Activated CD4-positive, alpha-beta memory T cell treated with anti-CD3 and anti-CD28 coated beads for 36 hours (primary cell): ENCODE measurements around the gene POU2F1. TPM values are rescaled to one million over a fixed set of nuclear protein-coding genes. Genes with fewer than 3 reads are reported as not detected.
"Not testable (repeated sequence)": the region's sequence is repeated elsewhere in the genome, so short reads cannot be mapped to it uniquely, and the experiment has no call there.

Experiments used
- CTCF ChIA-PET: fragments of 350-600 bp; sonication (Branson Sonifier 250); formaldehyde crosslinking; loops from one replicate; lab custom pipeline; 2021; ENCODE audit warnings: antibody characterized with exemption, inconsistent platforms; lab: Charles Lee
- POLR2A ChIA-PET: fragments of 350-600 bp; sonication (Branson Sonifier 250); formaldehyde crosslinking; loops from one replicate; lab custom pipeline; 2021; ENCODE audit warnings: antibody characterized with exemption; lab: Charles Lee
- DNase-seq: peaks from one replicate; pipeline ENCODE4 v3.0.0-alpha.2; 2020
- H3K27ac Mint-ChIP-seq: one replicate; pipeline ENCODE4 v1.8.0; 2021; ENCODE audit warnings: mixed read lengths
- H3K27me3 Mint-ChIP-seq: one replicate; pipeline ENCODE4 v1.8.0; 2021; ENCODE audit warnings: mixed read lengths
- H3K36me3 Mint-ChIP-seq: one replicate; pipeline ENCODE4 v1.8.0; 2021; ENCODE audit warnings: mixed read lengths
- H3K4me1 Mint-ChIP-seq: one replicate; pipeline ENCODE4 v1.8.0; 2021; ENCODE audit warnings: low read depth, mixed read lengths
- H3K4me3 Mint-ChIP-seq: one replicate; pipeline ENCODE4 v1.8.0; 2021; ENCODE audit warnings: mild to moderate bottlenecking, mixed read lengths
- H3K9me3 Mint-ChIP-seq: one replicate; pipeline ENCODE4 v1.8.0; 2021; ENCODE audit warnings: mixed read lengths
- intact Hi-C: fragments of 100-400 bp; cut with micrococcal nuclease; formaldehyde crosslinking; loops from one replicate; pipeline ENCODE4 v1.15.1; 2023
- total RNA-seq, 2 experiments: library from RNA; stranded (reverse); gene quantifications; one replicate each; pipeline ENCODE4 v1.2.3, GENCODE V29; 2021

The POU2F1 gene
- total RNA-seq, 2 experiments from 2014 or later, result 17.7 to 20.1 TPM

- H3K36me3 Mint-ChIP-seq, result no peaks in the 10 kb centered on the region
- ChIA-PET CTCF (no interaction called here), POLR2A (no interaction called here)
- no peaks in the 10 kb centered on the region for H3K9me3 Mint-ChIP-seq
- no peak overlapping the region for H3K4me3 Mint-ChIP-seq
- no peaks in the 10 kb centered on the region for H3K27me3 Mint-ChIP-seq
- DNase-seq, result no peak
- intact Hi-C loops, result no loop called here
- H3K27ac Mint-ChIP-seq, result no peak overlapping the region
- peaks cover 13% of the 10 kb centered on the region for H3K4me1 Mint-ChIP-seq
Observed at GRCh38 chr1:167298325-167298724, 77.6 kb downstream of the POU2F1 start.

- CTCF ChIA-PET, result no interaction called here
- H3K4me3 Mint-ChIP-seq, result no peak overlapping the region
Observed at GRCh38 chr1:167301355-167301754, 80.7 kb downstream of the POU2F1 start.

GRCh38 chr1:167304165-167304564 lies 83.5 kb downstream of the POU2F1 start:
- Mint-ChIP-seq H3K9me3 (no peaks in the 10 kb centered on the region), H3K4me3 (no peak overlapping the region), H3K27me3 (no peaks in the 10 kb centered on the region), H3K36me3 (no peaks in the 10 kb centered on the region), H3K4me1 (peaks cover 5% of the 10 kb centered on the region), H3K27ac (no peak overlapping the region)
- ChIA-PET CTCF (no interaction called here), POLR2A (no interaction called here)
- no peak for DNase-seq
- intact Hi-C loops, result no loop called here

More at GRCh38 chr1:167301355-167301754, 80.7 kb downstream of the POU2F1 start:
- no peak for DNase-seq
- Mint-ChIP-seq H3K9me3 (no peaks in the 10 kb centered on the region), H3K27me3 (no peaks in the 10 kb centered on the region), H3K4me1 (peaks cover 5% of the 10 kb centered on the region), H3K36me3 (no peaks in the 10 kb centered on the region), H3K27ac (no peak overlapping the region)
- intact Hi-C loops, result no loop called here
- POLR2A ChIA-PET, result no interaction called here

GRCh38 chr1:167305059-167305705 lies 84.5 kb downstream of the POU2F1 start:
- Mint-ChIP-seq H3K36me3 (no peaks in the 10 kb centered on the region), H3K27ac (no peak overlapping the region), H3K9me3 (no peaks in the 10 kb centered on the region), H3K27me3 (no peaks in the 10 kb centered on the region), H3K4me3 (no peak overlapping the region), H3K4me1 (peaks cover 2% of the 10 kb centered on the region)
- ChIA-PET POLR2A (no interaction called here), CTCF (interaction anchor here (0.6 kb wide), 1 partner anchor 13 kb away, joined by 4 read pairs; no protein-coding TSS in a partner anchor)
- intact Hi-C loops, result no loop called here
- no peak for DNase-seq

- no peaks in the 10 kb centered on the region for H3K36me3 Mint-ChIP-seq
- POLR2A ChIA-PET, result no interaction called here
- H3K4me3 Mint-ChIP-seq, result no peak overlapping the region
- no peaks in the 10 kb centered on the region for H3K27me3 Mint-ChIP-seq
- no peaks in the 10 kb centered on the region for H3K9me3 Mint-ChIP-seq
- no peak for DNase-seq
- H3K27ac Mint-ChIP-seq, result no peak overlapping the region
- CTCF ChIA-PET, result interaction anchor here (0.6 kb wide), 1 partner anchor 13 kb away, joined by 4 read pairs; no protein-coding TSS in a partner anchor
- peaks cover 2% of the 10 kb centered on the region for H3K4me1 Mint-ChIP-seq
- intact Hi-C loops, result no loop called here
Observed at GRCh38 chr1:167305706-167306277, 85.1 kb downstream of the POU2F1 start.

GRCh38 chr1:167310732-167311131 lies 90.0 kb downstream of the POU2F1 start:
- Mint-ChIP-seq H3K4me3 (no peak overlapping the region), H3K4me1 (peaks cover 6% of the 10 kb centered on the region), H3K36me3 (peaks cover 15% of the 10 kb centered on the region), H3K9me3 (peaks cover 7% of the 10 kb centered on the region), H3K27me3 (no peaks in the 10 kb centered on the region), H3K27ac (no peak overlapping the region)
- POLR2A ChIA-PET, result no interaction called here
- CTCF ChIA-PET, result no interaction called here
- DNase-seq, result no peak
- intact Hi-C loops, result loop anchor here (2.0 kb wide), 1 partner anchor 42 kb away; no protein-coding TSS in a partner anchor

- intact Hi-C loops, result no loop called here
- Mint-ChIP-seq H3K4me1 (peaks cover 6% of the 10 kb centered on the region), H3K9me3 (peaks cover 25% of the 10 kb centered on the region), H3K36me3 (peaks cover 30% of the 10 kb centered on the region), H3K27me3 (no peaks in the 10 kb centered on the region), H3K4me3 (no peak overlapping the region), H3K27ac (no peak overlapping the region)
- ChIA-PET POLR2A (no interaction called here), CTCF (no interaction called here)
- no peak for DNase-seq
Observed at GRCh38 chr1:167312871-167313270, 92.2 kb downstream of the POU2F1 start.

GRCh38 chr1:167314671-167315070 lies 94.0 kb downstream of the POU2F1 start:
- CTCF ChIA-PET, result no interaction called here
- POLR2A ChIA-PET, result no interaction called here
- no peaks in the 10 kb centered on the region for H3K27me3 Mint-ChIP-seq
- H3K9me3 Mint-ChIP-seq, result peaks cover 43% of the 10 kb centered on the region
- H3K36me3 Mint-ChIP-seq, result peaks cover 47% of the 10 kb centered on the region
- no peak for DNase-seq
- H3K4me1 Mint-ChIP-seq, result peaks cover 6% of the 10 kb centered on the region
- no peak overlapping the region for H3K27ac Mint-ChIP-seq
- intact Hi-C loops, result no loop called here
- no peak overlapping the region for H3K4me3 Mint-ChIP-seq

- Mint-ChIP-seq H3K9me3 (peaks cover 71% of the 10 kb centered on the region), H3K4me1 (peaks cover 3% of the 10 kb centered on the region), H3K36me3 (peaks cover 70% of the 10 kb centered on the region), H3K27me3 (no peaks in the 10 kb centered on the region), H3K4me3 (no peak overlapping the region), H3K27ac (no peak overlapping the region)
- no peak for DNase-seq
- POLR2A ChIA-PET, result no interaction called here
- intact Hi-C loops, result no loop called here
- CTCF ChIA-PET, result no interaction called here
Observed at GRCh38 chr1:167317463-167317862, 96.8 kb downstream of the POU2F1 start.

- CTCF ChIA-PET, H3K27me3 Mint-ChIP-seq, H3K4me1 Mint-ChIP-seq, intact Hi-C loops, DNase-seq, H3K27ac Mint-ChIP-seq, POLR2A ChIA-PET, H3K4me3 Mint-ChIP-seq: not testable (repeated sequence)
- H3K36me3 Mint-ChIP-seq, result peaks cover 80% of the 10 kb centered on the region
- H3K9me3 Mint-ChIP-seq, result peaks cover 87% of the 10 kb centered on the region
Observed at GRCh38 chr1:167319206-167319605, 98.5 kb downstream of the POU2F1 start.

- no peaks in the 10 kb centered on the region for H3K27me3 Mint-ChIP-seq
- H3K4me1 Mint-ChIP-seq, result no peaks in the 10 kb centered on the region
- H3K36me3 Mint-ChIP-seq, result peaks cover 77% of the 10 kb centered on the region
- no peak overlapping the region for H3K4me3 Mint-ChIP-seq
- no peak for DNase-seq
- CTCF ChIA-PET, result no interaction called here
- peaks cover 72% of the 10 kb centered on the region for H3K9me3 Mint-ChIP-seq
- no peak overlapping the region for H3K27ac Mint-ChIP-seq
- intact Hi-C loops, result no loop called here
- POLR2A ChIA-PET, result no interaction called here
Observed at GRCh38 chr1:167322483-167322882, 101.8 kb downstream of the POU2F1 start.

GRCh38 chr1:167325151-167325550 lies 104.5 kb downstream of the POU2F1 start:
- no peak overlapping the region for H3K4me3 Mint-ChIP-seq
- intact Hi-C loops, result no loop called here
- peaks cover 12% of the 10 kb centered on the region for H3K4me1 Mint-ChIP-seq
- H3K27me3 Mint-ChIP-seq, result no peaks in the 10 kb centered on the region
- H3K27ac Mint-ChIP-seq, result no peak overlapping the region
- POLR2A ChIA-PET, result no interaction called here
- CTCF ChIA-PET, result no interaction called here
- DNase-seq, result no peak
- peaks cover 45% of the 10 kb centered on the region for H3K9me3 Mint-ChIP-seq
- H3K36me3 Mint-ChIP-seq, result peaks cover 52% of the 10 kb centered on the region

GRCh38 chr1:167328306-167328815 lies 107.7 kb downstream of the POU2F1 start:
- Mint-ChIP-seq H3K27ac (no peak overlapping the region), H3K27me3 (no peaks in the 10 kb centered on the region), H3K36me3 (peaks cover 34% of the 10 kb centered on the region), H3K4me3 (no peak overlapping the region), H3K4me1 (peaks cover 36% of the 10 kb centered on the region), H3K9me3 (peaks cover 13% of the 10 kb centered on the region)
- intact Hi-C loops, result no loop called here
- CTCF ChIA-PET, result no interaction called here
- DNase-seq, result no peak
- POLR2A ChIA-PET, result no interaction called here
